HG03354 (cell line): ENCODE results near the gene PPA1.
"Not testable (repeated sequence)": the region's sequence is repeated elsewhere in the genome, so short reads cannot be mapped to it uniquely, and the experiment has no call there.

Experiments used
- ATAC-seq: cut with Tn5 transposase; IDR thresholded peaks from one replicate; pipeline ENCODE4 v1.9.1; 2021; ENCODE audit warnings: mild to moderate bottlenecking; ENCODE audit not compliant: unreplicated experiment, poor library complexity, severe bottlenecking

PPA1 gene

DNA sequence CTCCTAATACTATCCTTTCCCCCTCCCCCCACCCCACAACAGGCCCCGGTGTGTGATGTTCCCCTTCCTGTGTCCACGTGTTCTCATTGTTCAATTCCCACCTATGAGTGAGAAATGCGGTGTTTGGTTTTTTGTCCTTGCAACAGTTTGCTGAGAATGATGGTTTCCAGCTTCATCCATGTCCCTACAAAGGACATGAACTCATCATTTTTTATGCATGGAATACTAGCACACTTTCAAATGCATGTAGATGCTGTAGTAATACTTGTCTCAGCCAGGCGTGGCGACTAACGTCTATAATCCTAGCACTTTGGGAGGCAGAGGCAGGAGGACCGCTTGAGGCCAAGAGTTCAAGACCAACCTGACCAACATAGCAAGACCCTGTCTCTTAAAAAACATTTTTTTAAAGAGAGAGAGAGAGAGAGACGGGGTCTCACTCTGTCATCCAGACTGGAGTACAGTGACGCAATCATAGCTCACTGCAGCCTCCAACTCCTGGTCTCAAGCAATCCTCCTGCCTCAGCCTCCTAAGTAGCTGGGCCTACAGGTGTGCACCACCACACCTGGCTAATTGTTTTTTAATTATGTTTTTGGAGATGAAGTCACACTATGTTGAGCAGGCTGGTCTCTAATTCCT lies 10.3 kb downstream of the PPA1 start:
- ATAC-seq = not testable (repeated sequence)

DNA sequence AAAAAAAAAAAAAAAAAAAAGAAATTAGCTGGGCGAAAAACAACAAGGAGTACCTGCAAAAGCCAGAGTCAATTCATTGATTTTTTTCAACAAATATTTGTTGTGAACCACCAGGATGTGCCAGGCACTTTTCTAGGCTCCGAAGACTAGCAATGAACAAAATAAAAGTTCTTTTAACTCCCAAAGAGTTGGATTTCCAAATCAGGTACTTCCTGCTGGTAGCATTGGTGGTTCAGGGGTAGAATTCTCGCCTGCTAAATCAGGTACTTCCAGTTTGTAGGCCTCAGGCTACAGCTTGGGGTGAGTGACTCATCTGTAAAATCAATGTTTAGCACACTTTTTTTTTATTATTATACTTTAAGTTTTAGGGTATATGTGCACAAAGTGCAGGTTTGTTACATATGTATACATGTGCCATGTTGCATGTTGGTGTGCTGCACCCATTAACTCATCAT lies 10.9 kb downstream of the PPA1 start:
- ATAC-seq = no peak

DNA sequence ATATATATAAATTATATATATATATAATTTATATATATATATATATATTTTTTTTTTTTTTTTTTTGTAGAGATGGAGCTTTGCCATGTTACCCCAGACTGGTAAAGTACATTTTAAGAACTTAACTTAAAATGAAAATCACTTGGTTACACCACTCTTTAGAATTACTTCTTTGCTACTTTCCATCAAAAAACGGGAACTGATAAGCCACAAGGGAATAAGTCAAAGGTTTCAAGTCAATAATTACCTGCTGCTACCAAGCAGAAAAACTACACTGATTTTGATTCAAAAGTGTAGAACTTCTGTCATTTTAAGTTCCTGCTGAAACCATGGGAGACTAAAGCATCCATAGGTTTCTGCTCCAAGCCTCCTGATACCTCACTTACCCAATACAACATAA lies 12.2 kb downstream of the PPA1 start:
- ATAC-seq = no peak

DNA sequence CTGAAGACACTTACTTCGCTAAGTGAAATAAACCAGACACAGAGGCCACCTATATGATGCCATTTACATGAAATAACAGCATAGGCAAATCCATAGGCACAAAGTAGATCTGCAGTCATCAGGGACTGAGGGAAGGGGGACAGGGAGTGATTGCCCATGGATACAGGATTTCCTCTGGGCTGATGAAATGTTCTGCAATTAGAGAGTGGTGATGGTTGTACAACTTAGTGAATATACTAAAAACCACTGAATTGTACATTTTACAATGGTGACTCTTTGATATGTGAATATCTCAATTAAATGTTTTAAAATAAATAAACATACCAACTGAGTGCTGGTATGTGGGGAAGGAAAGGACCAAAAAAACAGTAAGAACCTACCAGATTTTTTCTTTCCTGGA lies 20.4 kb downstream of the PPA1 start:
- ATAC-seq = no peak

DNA sequence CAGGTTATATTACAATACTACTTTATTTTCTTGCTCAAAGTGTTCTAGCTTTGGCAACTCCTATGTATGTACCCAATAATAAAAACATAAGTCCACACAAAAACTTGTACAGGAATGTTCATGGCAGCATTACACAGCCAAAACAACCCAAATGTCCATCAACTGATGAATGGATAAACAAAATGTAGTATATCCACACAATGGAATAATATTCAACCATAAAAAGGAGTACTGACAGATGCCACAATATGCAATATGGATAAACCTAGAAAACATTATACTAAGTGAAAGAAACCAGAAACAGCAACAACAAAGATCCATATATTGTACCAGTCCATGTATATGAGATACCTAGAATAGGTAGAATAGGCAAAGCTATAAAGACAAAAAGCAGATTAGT lies 21.0 kb downstream of the PPA1 start:
- ATAC-seq = no peak

DNA sequence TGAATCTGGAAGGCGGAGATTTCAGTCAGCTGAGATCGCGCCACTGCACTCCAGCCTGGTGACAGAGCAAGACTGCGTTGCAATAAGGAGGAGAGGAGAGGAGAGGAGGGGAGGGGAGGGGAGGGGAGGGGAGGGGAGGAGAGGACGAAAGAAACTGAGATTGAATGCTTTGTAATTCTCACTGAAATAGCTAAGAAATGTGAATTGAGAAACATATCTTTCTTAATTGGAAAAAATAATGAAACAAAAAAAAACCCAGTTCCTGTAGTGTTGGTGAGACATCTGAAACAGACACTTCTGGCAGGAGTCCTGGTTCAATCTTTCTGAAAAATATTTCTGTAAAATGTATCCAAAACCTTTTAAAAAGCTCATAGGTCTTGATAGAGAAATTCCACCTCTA lies 26.5 kb downstream of the PPA1 start:
- ATAC-seq = no peak

DNA sequence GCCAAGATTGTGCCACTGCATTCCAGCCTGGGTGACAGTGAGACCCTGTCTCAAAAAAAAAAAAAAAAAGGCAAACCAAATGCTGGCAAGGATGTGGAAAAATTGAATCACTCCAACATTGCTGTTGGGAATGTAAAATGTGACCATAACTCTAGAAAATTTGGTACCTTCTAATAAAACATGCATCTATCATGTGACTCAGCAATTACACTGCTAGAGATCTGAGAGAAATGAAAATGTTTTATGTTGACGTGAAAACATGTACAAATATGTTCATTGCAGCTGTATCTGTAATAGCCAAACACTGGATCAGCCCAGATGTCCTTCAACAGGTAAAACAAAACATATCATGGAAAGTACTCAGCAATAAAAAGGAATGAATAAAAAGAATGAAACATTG lies 32.1 kb downstream of the PPA1 start:
- no peak for ATAC-seq

DNA sequence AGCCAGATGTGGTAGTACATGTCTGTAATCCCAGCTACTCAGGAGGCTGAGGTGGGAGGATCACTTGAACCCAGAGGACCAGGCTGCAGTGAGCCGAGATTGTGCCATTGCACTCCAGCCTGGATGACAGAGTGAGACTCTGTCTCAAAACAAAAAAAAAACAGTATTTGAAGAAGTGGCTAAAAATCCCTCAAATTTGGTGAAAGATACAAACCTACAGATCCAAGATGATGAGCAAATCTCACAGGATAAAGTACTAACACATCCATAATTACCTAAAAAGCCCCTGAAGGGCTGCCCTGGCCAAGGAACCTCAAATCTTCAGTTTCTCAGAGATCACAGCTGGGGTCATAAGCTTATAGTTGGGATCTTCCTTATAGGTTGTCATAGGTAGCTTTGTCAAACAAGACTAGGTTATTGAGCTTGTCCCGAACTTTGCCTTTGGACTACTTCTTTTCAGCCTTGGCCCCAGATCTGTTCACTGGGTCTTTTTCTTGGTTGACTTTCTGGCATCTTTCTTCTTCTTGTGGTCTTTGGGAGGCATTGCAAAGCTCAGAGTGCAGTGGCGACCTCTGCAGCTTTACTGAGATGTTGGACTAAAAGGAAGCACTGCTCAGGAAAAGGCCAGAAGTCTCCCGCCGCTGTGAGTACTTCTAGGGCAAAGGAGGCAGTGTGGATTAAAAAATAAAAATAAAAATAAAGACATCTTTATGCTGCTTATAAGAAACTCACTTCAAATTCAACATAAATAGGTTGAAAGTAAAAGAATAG lies 34.3 kb downstream of the PPA1 start:
- no peak for ATAC-seq

DNA sequence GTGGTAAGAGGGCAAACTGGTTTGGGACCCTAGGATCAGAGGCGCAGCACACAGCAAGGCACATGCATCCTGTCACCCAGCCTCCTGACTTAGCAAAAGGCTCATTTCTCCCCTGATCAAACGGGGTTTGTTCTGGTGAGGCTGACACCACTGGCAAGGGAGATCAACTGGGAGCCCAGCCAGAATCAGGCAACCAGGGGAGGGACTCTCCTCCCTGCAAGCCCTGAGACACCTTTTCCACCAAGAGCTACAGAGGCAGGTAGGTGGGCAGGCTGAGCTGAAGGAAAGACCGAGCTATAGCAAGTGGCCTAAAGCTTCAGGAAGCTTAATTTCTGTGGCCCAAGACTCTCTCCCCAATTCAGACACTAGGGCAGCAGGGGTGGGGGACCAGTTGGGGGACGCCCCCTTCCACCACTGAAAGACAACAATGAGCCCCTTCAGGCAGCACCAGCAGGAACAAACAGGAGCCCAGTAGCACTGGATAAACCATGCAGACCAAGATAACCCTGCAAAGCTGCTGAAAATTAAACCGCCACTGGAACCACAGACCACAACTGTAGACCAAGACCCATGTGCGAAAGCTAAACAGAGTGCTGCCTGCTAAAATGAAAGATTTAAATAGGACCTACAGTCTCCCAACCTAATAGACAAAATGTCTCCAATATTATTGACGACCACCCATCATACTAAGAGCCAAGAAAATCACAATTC lies 35.8 kb downstream of the PPA1 start:
- no peak for ATAC-seq

DNA sequence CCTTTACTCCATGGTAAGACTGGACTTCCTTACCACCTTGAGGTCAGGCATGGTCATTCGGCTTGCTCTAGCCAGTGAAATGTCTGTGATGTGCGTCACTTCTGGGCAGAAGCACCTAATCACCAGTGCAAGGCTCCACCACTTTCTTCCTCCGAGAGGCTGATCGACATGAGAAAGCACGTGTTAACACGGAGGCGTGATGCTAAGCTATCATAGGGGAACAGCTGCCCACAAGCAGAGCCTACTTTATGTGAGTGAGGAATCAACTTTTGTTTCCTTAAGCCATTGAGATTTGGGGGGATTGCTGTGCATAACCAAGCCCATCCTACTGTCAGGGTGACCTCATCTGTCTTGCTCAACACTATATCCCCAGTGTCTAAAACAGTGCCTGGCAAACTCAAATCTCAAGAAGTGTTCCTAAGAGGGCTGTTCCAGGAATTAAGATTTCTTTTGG lies 39.8 kb downstream of the PPA1 start:
- ATAC-seq = no peak

DNA sequence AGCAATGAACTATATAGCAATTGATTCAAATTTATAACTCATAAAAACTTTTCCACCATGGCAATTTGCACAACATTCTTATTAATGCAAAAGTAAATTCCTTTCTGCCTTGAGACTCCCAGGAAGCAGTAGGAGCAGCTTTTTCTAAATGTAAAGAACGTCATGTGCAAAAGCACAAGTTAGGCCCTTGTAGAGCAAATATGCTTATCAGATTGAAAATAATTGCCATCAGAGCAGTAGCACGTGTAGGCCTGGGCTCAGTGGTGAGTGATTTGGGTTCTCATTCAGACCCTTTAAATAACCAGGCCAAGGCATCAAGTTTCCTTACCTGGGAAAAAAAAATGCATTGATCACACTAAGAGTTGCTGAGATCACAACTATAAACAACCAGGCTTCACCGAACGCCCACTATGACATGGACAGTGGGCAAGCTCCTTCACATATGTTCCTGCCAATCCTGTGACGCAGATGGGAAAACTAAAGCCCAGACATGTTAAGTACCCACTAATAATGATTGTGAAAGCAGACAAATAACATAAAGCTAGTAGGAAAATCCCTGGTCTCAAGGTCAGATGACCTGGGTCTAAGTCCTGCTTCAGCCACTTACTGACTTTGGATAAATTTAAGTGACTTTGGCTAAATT lies 40.8 kb downstream of the PPA1 start:
- no peak for ATAC-seq

DNA sequence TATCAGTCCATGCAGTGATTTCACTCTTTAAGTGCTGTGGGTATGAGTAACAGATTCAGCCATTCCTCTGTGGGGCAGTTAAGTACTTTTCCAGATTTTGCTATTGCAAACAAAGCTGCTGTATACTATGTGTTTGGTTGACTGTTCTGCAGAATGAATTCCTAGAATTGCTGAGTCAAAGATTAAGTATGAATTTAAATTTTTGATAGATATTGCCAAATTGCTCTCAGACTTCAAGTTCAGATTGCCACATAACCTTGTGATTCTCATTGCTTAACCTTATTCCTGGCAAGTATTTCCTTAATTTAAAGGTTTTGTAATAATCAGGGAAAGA lies 41.3 kb downstream of the PPA1 start:
- no peak for ATAC-seq

DNA sequence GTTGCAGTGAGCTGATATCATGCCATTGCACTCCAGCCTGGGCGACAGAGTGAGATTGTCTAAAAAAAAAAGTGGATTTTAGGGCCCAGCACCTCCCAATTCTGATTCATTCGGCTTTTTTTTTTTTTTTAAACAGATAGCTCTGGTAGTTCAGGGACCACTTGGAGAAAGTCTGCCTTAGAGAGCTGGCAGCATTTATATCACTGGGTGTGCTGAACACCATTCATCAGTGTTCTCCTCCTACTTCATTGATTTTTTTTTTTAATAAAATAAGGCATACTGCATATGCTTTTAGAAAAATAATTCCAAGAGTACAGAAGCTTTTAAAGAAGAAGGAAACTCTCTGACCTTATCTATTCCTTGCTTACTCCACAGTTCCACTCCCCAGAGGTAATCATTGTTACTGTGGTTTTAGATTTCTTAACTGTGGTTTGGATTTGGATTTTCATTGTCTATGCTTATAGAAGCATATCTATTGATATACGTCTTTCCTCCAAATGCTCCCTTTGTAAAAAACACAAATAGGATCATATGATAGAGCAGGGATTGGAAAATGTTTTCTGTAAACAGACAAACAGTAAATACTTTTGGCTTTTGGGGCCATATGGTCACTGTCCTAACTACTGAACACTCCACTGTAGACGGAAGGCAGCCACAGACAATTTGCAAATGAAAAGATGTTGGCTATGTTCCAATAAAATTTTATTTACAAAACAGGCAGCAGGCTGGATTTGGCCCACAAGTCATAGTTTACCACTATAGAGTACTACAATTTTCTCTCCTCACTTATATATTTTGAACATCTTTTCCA lies 41.9 kb downstream of the PPA1 start:
- ATAC-seq = no peak

DNA sequence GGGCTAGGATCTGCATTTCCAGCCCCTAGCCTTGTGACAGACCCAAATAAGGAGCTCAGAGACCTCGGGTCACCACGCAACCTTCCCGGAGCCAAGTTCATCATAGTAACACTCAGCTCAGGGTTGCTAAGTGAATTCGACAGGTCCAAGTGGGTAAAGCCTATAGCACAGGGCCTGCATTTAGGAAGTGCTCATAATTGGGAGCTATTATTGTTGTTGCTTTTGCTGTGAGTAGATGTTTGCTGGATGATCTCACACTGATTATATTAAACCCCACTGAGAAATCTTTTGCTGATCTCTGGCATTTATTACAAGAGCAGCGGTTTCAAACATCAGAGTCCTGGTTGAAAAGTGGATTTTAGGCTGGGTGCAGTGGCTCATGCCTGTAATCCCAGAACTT lies 42.6 kb downstream of the PPA1 start:
- no peak for ATAC-seq

DNA sequence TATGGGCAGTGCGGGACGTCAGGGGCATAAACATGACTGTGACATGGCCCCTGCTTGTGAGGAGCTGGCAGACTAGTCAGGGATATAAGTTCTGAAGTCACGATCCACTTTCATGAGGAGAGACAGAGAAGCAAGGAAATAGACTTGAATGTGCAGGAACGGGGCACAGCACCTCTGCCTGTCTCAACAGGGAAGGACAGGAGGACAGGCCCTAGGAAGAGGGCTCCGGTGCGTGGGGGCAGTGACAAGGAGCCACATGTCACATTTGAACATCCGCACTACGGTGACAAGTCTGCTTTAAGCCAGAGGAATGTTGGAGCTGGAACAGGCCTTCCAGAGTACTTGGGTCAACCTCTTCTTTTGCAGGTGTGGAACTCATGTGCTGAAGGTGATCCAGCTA lies 43.1 kb downstream of the PPA1 start:
- ATAC-seq = no peak

DNA sequence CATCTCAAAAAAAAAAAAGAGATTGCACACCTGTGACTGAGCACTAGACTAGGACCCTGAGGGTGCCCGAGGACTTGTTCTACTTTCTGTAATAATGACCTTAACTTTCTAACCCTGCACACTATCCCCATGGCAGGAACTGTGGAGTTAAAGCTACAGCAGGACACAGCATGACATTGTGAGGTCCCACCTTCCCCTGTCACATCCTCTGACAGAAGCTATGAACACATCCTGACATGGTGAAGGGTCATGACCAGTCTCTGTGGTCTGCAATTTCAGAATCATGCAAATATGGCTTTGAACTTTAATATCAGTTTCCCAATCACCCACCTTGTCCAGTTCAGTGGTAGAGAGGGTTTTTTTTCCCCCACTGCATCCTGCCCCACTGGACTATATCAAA lies 44.5 kb downstream of the PPA1 start:
- ATAC-seq = no peak

DNA sequence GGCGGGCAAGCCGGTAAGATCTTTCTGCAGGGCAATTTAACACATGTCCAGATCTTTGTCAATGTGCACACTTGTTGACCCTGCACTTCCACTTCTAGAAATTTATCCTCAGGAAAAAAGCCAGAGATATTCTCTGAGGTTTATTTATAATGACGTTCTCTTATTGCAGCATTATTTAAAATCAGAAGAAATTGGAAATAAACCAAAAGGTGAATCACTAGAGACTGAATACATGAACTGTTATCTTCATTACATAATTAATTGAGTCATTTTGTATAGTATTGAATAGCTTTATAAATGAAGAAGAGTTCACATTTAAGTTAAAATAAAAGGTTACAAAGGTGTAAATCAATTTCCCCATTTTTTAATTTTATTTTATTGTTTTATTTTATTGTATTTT lies 46.7 kb downstream of the PPA1 start:
- no peak for ATAC-seq

DNA sequence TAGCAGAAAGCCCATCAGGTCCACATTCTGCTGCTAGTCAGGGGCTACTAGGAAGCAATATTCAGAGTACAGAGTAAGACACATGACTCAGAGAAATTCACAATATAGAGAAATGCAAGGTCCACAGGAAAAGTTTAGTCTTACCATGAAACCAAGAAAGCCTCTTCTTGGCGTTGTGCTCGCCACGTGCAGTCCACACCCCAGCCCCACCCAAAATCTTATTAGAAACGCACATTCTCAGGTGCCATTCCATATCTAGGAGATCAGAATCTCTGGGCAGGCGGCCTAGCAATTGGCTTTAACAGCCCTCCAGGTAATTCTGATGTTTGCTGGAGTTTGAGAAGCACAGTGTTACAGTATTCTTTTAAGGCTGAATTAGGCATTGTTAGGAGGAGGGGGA lies 47.1 kb downstream of the PPA1 start:
- ATAC-seq = no peak

DNA sequence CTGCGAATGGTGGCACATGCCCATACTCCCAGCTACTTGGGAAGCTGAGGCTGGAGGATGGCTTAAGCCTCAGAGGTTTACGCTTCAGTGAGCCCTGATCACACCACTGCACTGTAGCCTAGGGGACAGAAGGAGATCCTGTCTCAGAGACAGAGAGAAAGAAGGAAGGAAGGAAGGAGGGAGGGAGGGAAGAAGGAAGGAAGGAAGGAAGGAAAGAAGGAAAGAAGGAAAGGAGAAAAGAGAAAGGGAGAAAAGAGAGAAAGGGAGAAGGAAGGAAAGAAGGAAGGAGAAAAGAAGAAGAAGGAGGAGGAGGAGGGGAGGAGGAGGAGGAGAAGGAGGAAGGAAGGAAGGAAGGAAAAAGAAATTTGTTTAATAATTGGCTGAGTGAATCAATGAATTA lies 49.9 kb downstream of the PPA1 start:
- ATAC-seq = no peak

DNA sequence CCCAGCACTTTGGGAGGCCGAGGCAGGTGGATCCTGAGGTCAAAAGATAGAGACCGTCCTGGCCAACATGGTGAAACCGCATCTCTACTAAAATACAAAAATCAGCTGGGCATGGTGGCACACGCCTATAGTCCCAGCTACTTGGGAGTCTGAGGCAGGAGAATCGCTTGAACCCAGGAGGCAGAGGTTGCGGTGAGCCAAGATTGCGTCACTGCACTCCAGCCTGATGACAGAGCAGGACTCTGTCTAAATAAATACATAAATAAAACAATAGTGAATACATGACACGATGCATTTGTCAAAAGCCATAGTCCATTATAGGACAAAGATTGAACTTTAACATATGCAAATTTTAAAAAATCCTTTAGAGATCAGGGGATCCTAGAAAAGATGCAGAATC lies 54.0 kb downstream of the PPA1 start:
- ATAC-seq = not testable (repeated sequence)
